ENCODE measurements around the gene TYSND1.
A peak's percentile ranks its signal among the peaks of the same experiment; 100 is the strongest.
"Not testable (repeated sequence)": the region's sequence is repeated elsewhere in the genome, so short reads cannot be mapped to it uniquely, and the experiment has no call there.

TYSND1 gene, protein sequence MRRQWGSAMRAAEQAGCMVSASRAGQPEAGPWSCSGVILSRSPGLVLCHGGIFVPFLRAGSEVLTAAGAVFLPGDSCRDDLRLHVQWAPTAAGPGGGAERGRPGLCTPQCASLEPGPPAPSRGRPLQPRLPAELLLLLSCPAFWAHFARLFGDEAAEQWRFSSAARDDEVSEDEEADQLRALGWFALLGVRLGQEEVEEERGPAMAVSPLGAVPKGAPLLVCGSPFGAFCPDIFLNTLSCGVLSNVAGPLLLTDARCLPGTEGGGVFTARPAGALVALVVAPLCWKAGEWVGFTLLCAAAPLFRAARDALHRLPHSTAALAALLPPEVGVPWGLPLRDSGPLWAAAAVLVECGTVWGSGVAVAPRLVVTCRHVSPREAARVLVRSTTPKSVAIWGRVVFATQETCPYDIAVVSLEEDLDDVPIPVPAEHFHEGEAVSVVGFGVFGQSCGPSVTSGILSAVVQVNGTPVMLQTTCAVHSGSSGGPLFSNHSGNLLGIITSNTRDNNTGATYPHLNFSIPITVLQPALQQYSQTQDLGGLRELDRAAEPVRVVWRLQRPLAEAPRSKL

DNA sequence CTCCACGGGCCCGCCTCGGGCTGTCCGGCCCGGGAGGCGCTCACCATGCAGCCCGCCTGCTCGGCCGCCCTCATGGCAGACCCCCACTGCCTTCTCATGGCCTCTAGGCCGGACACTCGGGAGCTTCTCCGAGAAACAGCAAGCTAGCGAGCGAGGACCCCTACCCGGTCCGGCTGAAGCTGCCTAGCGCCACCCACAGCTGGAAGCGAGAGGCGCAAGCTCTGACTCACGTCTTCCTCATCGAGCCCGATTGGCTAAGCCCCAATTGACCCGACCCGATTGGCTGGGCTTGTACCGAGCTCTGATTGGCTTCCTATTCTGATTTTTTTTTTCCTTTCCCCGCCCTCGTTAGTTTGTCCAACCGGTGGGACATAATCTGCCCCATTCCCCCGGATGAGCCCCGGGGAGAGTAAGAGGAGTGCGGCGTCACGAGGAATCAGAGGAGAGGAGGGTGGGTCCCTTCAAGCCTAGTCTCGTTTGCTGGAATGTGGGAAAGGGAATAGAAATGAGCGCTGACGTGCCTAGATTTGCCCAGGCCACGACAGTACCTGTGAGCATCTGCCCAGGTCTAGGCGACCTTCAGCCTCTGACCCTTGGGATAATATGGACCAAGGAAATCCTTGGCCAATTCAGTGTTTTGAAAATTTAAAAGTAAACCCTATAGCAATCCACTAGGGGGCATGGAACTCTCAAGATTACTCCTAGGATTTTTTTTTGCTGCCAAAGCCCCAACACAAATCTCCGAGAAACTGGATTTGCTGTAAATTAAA, at the start of gene TYSND1:
TSS of gene TYSND1 (minus strand) at position 212 of the 770 bp plus-strand sequence. CDS start at position 98, 114 bp downstream.
- peak; percentile 90 to 91 (median 90) for DNase-seq (ENCODE audit: low read depth in 2 of 3, low spot score in 1 of 3)

DNA sequence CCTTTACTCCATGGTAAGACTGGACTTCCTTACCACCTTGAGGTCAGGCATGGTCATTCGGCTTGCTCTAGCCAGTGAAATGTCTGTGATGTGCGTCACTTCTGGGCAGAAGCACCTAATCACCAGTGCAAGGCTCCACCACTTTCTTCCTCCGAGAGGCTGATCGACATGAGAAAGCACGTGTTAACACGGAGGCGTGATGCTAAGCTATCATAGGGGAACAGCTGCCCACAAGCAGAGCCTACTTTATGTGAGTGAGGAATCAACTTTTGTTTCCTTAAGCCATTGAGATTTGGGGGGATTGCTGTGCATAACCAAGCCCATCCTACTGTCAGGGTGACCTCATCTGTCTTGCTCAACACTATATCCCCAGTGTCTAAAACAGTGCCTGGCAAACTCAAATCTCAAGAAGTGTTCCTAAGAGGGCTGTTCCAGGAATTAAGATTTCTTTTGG, 46.9 kb upstream of the TYSND1 start:
- DNase-seq (ENCODE audit: low read depth in 2 of 3, low spot score in 1 of 3), result no peak

DNA sequence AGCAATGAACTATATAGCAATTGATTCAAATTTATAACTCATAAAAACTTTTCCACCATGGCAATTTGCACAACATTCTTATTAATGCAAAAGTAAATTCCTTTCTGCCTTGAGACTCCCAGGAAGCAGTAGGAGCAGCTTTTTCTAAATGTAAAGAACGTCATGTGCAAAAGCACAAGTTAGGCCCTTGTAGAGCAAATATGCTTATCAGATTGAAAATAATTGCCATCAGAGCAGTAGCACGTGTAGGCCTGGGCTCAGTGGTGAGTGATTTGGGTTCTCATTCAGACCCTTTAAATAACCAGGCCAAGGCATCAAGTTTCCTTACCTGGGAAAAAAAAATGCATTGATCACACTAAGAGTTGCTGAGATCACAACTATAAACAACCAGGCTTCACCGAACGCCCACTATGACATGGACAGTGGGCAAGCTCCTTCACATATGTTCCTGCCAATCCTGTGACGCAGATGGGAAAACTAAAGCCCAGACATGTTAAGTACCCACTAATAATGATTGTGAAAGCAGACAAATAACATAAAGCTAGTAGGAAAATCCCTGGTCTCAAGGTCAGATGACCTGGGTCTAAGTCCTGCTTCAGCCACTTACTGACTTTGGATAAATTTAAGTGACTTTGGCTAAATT, 45.9 kb upstream of the TYSND1 start:
- no peak for DNase-seq (ENCODE audit: low read depth in 2 of 3, low spot score in 1 of 3)

DNA sequence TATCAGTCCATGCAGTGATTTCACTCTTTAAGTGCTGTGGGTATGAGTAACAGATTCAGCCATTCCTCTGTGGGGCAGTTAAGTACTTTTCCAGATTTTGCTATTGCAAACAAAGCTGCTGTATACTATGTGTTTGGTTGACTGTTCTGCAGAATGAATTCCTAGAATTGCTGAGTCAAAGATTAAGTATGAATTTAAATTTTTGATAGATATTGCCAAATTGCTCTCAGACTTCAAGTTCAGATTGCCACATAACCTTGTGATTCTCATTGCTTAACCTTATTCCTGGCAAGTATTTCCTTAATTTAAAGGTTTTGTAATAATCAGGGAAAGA, 45.4 kb upstream of the TYSND1 start:
- no peak for DNase-seq (ENCODE audit: low read depth in 2 of 3, low spot score in 1 of 3)

DNA sequence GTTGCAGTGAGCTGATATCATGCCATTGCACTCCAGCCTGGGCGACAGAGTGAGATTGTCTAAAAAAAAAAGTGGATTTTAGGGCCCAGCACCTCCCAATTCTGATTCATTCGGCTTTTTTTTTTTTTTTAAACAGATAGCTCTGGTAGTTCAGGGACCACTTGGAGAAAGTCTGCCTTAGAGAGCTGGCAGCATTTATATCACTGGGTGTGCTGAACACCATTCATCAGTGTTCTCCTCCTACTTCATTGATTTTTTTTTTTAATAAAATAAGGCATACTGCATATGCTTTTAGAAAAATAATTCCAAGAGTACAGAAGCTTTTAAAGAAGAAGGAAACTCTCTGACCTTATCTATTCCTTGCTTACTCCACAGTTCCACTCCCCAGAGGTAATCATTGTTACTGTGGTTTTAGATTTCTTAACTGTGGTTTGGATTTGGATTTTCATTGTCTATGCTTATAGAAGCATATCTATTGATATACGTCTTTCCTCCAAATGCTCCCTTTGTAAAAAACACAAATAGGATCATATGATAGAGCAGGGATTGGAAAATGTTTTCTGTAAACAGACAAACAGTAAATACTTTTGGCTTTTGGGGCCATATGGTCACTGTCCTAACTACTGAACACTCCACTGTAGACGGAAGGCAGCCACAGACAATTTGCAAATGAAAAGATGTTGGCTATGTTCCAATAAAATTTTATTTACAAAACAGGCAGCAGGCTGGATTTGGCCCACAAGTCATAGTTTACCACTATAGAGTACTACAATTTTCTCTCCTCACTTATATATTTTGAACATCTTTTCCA, 44.9 kb upstream of the TYSND1 start:
- no peak for DNase-seq (ENCODE audit: low read depth in 2 of 3, low spot score in 1 of 3)

DNA sequence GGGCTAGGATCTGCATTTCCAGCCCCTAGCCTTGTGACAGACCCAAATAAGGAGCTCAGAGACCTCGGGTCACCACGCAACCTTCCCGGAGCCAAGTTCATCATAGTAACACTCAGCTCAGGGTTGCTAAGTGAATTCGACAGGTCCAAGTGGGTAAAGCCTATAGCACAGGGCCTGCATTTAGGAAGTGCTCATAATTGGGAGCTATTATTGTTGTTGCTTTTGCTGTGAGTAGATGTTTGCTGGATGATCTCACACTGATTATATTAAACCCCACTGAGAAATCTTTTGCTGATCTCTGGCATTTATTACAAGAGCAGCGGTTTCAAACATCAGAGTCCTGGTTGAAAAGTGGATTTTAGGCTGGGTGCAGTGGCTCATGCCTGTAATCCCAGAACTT, 44.1 kb upstream of the TYSND1 start:
- no peak for DNase-seq (ENCODE audit: low read depth in 2 of 3, low spot score in 1 of 3)

DNA sequence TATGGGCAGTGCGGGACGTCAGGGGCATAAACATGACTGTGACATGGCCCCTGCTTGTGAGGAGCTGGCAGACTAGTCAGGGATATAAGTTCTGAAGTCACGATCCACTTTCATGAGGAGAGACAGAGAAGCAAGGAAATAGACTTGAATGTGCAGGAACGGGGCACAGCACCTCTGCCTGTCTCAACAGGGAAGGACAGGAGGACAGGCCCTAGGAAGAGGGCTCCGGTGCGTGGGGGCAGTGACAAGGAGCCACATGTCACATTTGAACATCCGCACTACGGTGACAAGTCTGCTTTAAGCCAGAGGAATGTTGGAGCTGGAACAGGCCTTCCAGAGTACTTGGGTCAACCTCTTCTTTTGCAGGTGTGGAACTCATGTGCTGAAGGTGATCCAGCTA, 43.6 kb upstream of the TYSND1 start:
- no peak for DNase-seq (ENCODE audit: low read depth in 2 of 3, low spot score in 1 of 3)

DNA sequence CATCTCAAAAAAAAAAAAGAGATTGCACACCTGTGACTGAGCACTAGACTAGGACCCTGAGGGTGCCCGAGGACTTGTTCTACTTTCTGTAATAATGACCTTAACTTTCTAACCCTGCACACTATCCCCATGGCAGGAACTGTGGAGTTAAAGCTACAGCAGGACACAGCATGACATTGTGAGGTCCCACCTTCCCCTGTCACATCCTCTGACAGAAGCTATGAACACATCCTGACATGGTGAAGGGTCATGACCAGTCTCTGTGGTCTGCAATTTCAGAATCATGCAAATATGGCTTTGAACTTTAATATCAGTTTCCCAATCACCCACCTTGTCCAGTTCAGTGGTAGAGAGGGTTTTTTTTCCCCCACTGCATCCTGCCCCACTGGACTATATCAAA, 42.3 kb upstream of the TYSND1 start:
- DNase-seq (ENCODE audit: low read depth in 2 of 3, low spot score in 1 of 3), result no peak

DNA sequence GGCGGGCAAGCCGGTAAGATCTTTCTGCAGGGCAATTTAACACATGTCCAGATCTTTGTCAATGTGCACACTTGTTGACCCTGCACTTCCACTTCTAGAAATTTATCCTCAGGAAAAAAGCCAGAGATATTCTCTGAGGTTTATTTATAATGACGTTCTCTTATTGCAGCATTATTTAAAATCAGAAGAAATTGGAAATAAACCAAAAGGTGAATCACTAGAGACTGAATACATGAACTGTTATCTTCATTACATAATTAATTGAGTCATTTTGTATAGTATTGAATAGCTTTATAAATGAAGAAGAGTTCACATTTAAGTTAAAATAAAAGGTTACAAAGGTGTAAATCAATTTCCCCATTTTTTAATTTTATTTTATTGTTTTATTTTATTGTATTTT, 40.1 kb upstream of the TYSND1 start:
- no peak for DNase-seq (ENCODE audit: low read depth in 2 of 3, low spot score in 1 of 3)

DNA sequence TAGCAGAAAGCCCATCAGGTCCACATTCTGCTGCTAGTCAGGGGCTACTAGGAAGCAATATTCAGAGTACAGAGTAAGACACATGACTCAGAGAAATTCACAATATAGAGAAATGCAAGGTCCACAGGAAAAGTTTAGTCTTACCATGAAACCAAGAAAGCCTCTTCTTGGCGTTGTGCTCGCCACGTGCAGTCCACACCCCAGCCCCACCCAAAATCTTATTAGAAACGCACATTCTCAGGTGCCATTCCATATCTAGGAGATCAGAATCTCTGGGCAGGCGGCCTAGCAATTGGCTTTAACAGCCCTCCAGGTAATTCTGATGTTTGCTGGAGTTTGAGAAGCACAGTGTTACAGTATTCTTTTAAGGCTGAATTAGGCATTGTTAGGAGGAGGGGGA, 39.6 kb upstream of the TYSND1 start:
- no peak for DNase-seq (ENCODE audit: low read depth in 2 of 3, low spot score in 1 of 3)

DNA sequence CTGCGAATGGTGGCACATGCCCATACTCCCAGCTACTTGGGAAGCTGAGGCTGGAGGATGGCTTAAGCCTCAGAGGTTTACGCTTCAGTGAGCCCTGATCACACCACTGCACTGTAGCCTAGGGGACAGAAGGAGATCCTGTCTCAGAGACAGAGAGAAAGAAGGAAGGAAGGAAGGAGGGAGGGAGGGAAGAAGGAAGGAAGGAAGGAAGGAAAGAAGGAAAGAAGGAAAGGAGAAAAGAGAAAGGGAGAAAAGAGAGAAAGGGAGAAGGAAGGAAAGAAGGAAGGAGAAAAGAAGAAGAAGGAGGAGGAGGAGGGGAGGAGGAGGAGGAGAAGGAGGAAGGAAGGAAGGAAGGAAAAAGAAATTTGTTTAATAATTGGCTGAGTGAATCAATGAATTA, 36.8 kb upstream of the TYSND1 start:
- no peak for DNase-seq (ENCODE audit: low read depth in 2 of 3, low spot score in 1 of 3)

DNA sequence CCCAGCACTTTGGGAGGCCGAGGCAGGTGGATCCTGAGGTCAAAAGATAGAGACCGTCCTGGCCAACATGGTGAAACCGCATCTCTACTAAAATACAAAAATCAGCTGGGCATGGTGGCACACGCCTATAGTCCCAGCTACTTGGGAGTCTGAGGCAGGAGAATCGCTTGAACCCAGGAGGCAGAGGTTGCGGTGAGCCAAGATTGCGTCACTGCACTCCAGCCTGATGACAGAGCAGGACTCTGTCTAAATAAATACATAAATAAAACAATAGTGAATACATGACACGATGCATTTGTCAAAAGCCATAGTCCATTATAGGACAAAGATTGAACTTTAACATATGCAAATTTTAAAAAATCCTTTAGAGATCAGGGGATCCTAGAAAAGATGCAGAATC, 32.7 kb upstream of the TYSND1 start:
- not testable (repeated sequence) for DNase-seq (ENCODE audit: low read depth in 2 of 3, low spot score in 1 of 3)

DNA sequence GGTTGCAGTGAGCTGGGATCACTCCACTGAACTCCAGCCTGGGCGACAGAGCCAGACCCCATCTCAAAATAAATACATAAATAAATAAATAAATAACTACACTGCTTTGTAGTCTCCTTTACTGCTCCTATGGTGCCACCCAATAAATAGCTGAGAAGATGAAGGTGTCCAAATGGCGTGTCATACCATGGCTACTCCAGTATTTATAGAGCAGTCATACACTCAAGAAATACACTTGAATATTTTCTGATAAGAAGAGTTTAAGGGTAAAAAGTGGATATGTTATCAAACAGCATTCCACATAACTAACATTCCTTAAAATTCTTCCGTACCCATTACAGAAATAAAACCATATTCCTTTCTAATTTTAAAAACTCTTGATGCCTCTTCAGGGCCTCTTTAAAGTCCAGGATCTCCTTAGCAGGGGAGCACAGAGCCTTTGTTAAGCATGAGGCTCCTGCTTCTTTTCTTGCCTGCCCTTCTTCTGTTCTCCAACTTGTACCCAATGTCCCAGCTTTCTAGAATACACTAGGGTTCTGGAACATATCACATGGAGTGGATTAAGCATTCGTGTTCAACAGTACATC, 31.7 kb upstream of the TYSND1 start:
- DNase-seq (ENCODE audit: low read depth in 2 of 3, low spot score in 1 of 3), result no peak

DNA sequence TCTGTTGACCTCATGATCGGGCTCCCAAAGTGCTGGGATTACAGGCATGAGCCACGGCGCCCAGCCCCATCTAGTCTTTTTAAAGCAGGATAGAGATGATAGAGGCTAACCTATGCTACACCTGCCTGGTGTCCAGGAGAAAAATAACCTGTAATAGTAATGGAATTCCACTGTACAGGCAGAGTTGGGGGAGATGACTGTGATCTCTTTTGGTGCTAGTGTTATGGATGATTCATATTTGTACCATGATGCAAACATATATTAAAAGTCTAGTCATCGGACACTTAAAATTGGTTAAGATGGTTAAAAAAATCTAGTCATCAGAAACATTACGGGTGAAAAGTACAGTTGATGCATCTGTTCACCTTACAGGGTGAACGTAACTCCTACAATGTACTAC, 29.9 kb upstream of the TYSND1 start:
- DNase-seq (ENCODE audit: low read depth in 2 of 3, low spot score in 1 of 3), result no peak

DNA sequence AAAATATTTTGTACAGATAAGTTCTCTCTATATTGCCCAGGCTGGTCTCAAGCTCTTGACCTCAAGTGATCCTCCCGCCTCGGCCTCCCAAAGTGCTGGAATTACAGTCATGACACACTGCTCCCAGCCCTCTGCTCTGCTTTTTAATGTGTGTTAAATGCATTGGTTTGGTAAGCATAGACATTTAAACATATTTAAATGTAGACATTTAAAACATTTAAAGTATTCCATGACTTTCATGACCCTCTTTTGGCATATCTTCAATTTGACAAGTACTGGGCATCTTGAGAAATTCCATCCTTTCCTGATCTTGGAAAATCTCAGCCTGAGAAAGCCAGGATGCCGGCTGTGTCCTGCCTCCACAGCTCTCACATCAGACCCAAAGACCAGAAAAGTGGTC, 29.0 kb upstream of the TYSND1 start:
- DNase-seq (ENCODE audit: low read depth in 2 of 3, low spot score in 1 of 3), result no peak

DNA sequence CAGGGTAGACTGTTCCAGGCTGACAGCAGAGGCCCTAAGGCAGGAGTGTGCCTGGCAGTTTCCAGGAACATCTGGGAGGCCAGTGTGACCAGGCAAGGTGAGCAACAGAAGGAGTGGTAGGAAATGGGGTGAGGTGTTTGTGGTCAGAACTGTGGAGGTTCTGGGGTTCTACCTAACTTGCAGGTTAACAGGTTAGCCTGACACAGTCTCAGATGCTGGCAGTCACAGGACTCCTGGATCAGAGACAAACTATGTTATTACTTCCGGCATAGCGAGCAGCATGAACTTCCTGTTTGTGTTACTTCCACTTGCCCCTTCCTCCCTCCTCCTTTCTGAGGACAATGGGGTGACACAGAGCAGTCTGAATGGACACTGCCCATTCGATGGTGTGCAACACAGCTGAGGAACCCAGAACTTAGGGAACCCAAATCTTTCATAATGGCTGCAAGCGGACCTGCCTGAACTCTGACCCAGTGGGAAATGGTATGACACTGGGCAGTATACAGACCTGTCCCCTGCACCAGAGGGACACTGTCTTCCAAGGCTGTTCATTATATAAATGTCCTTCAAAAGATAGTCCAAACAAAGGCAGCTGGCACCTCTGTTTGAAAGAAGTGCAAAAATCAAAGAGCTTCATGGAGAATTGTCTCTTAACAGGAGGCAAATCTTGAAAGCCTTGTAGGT, 27.7 kb upstream of the TYSND1 start:
- no peak for DNase-seq (ENCODE audit: low read depth in 2 of 3, low spot score in 1 of 3)

DNA sequence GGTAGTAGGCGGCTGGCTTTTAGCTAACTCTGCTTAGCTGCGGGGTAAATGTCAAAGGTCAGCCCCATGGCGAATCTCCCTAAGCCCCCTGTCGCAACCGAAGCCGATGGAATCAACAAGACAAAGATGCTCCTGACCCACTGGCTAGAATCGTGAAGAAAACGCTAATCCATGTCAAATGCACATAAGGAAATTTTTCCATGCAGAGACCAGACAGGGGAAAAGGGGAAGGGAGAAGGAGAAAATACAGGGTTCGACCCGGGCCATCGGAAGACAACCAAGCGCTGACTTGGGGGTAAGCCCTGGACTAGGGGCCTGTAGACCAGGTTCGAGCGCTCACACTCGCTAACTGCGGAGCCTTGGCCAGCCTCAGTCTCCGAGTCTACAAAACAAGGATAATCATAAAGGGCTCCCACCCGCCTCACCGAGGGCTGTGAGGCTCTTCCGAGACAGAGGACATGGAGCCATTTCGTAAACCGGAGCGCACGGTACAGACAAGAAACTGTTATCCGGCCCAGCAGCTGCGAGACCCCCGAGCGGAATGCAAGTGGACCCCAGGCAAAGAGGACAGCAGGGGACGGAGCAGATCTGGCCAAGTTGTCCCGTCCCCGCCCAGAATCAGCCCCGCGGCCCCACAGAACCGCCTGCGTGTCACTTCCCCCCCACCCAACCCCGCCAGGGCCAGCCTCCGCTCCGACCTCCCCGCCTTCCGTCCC, 23.3 kb upstream of the TYSND1 start:
- no peak for DNase-seq (ENCODE audit: low read depth in 2 of 3, low spot score in 1 of 3)

DNA sequence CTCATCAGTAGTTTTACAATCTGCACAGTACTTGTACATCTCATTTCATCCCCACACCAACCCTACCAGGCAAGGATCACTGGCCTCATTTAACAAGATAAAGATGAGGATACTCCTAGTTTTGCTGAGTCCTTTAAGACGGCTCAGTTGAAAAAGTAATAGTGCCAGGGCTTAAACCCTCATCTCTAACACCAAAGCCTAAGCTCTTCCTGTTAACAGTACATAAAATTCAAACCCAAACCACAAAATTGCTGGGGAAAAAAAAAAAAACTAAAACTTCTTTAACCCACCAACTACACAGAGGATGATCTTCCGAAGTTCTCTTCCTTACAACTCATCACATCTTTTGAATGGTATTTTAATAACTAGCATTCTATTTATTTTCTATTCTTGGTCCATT, 22.5 kb upstream of the TYSND1 start:
- no peak for DNase-seq (ENCODE audit: low read depth in 2 of 3, low spot score in 1 of 3)

DNA sequence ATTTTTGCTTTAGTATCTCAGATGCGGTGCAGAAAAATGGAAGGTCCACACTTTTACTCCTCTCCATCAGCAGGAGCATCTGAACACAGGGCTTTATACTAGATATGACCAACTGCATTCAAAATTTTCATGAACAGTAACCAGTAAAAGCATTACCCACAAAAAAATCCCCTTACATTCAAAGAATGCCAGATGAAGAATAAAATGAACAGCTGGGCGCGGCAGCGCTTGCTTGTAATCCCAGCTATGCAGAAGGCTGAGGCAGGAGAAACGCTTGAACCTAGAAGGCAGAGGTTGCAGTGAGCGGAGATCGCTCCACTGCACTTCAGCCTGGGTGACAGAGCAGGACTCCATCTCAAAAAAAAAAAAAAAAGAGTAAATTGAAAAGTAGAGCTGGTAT, 20.7 kb upstream of the TYSND1 start:
- DNase-seq (ENCODE audit: low read depth in 2 of 3, low spot score in 1 of 3), result no peak
